GM23338 (cell line): ENCODE data around the gene RBBP7. TPM values are rescaled to one million over a fixed set of nuclear protein-coding genes. Genes with fewer than 3 reads are reported as not detected.
A peak's percentile ranks its signal among the peaks of the same experiment; 100 is the strongest.

Source experiments
- ATAC-seq: fragments of 200-7000 bp; cut with Tn5 transposase; 3 replicates; pipeline ENCODE4 v1.9.1; 2020
- DNase-seq: peaks from one replicate; pipeline ENCODE4 v3.0.0-alpha.2; 2015; ENCODE audit warnings: low spot score
- H2AFZ ChIP-seq: fragments of 200-600 bp; sonication (generic); 2 replicates; pipeline ENCODE4 v1.8.0; 2016; ENCODE audit warnings: antibody characterized with exemption, mild to moderate bottlenecking, moderate library complexity
- H3F3A ChIP-seq: fragments of 200-600 bp; sonication (generic); replicated peaks from 2 replicates; pipeline ENCODE4 v1.8.0; 2017; ENCODE audit warnings: antibody characterized with exemption, mixed run types, low read depth
- H3K27ac ChIP-seq: fragments of 200-600 bp; sonication (generic); 2 replicates; pipeline ENCODE4 v1.6.1; 2016; ENCODE audit warnings: low read depth
- H3K27me3 ChIP-seq: fragments of 200-600 bp; sonication (generic); 2 replicates; pipeline ENCODE4 v1.8.0; 2016; ENCODE audit warnings: mild to moderate bottlenecking, mixed run types, moderate library complexity; ENCODE audit not compliant: insufficient read depth
- H3K36me3 ChIP-seq: fragments of 200-600 bp; sonication (generic); 2 replicates; pipeline ENCODE4 v1.8.0; 2016; ENCODE audit warnings: mild to moderate bottlenecking; ENCODE audit not compliant: insufficient read depth
- H3K4me1 ChIP-seq: fragments of 200-600 bp; sonication (generic); 2 replicates; pipeline ENCODE4 v1.8.0; 2016; ENCODE audit warnings: mild to moderate bottlenecking, moderate library complexity; ENCODE audit not compliant: insufficient read depth
- H3K4me2 ChIP-seq: fragments of 200-600 bp; sonication (generic); 2 replicates; pipeline ENCODE4 v1.7.1; 2017; ENCODE audit warnings: mixed run types
- H3K4me3 ChIP-seq: fragments of 200-600 bp; sonication (generic); 2 replicates; pipeline ENCODE4 v1.6.1; 2016; ENCODE audit warnings: mixed run types
- H3K79me2 ChIP-seq: fragments of 200-600 bp; sonication (generic); replicated peaks from 2 replicates; pipeline ENCODE4 v1.8.0; 2017; ENCODE audit warnings: mild to moderate bottlenecking; ENCODE audit not compliant: insufficient read depth
- H3K9me2 ChIP-seq: fragments of 200-600 bp; sonication (generic); 2 replicates; pipeline ENCODE4 v1.8.0; 2017; ENCODE audit not compliant: insufficient read depth
- H4K20me1 ChIP-seq: fragments of 200-600 bp; sonication (generic); replicated peaks from 2 replicates; pipeline ENCODE4 v1.8.0; 2017; ENCODE audit warnings: mild to moderate bottlenecking; ENCODE audit not compliant: insufficient read depth
- H3K27ac Mint-ChIP-seq: 2 replicates; pipeline ENCODE4 v1.8.0; 2020; ENCODE audit warnings: inconsistent platforms, mild to moderate bottlenecking, moderate library complexity, mixed read lengths
- H3K27me3 Mint-ChIP-seq: 3 replicates; pipeline ENCODE4 v1.8.0; 2022; ENCODE audit warnings: low read depth, mild to moderate bottlenecking, moderate library complexity, mixed read lengths, inconsistent platforms; ENCODE audit not compliant: insufficient read depth, poor library complexity
- H3K36me3 Mint-ChIP-seq: 3 replicates; pipeline ENCODE4 v1.8.0; 2021; ENCODE audit warnings: low read depth, mild to moderate bottlenecking, inconsistent platforms, moderate library complexity, mixed read lengths
- H3K4me1 Mint-ChIP-seq: 3 replicates; pipeline ENCODE4 v1.8.0; 2020; ENCODE audit warnings: mild to moderate bottlenecking, inconsistent platforms, mixed read lengths
- H3K4me3 Mint-ChIP-seq: 3 replicates; pipeline ENCODE4 v1.8.0; 2021; ENCODE audit warnings: moderate library complexity, mild to moderate bottlenecking, inconsistent platforms, mixed read lengths
- H3K9me3 Mint-ChIP-seq: 3 replicates; pipeline ENCODE4 v1.8.0; 2020; ENCODE audit warnings: moderate library complexity, mild to moderate bottlenecking, inconsistent platforms, mixed read lengths
- EZH2phosphoT487 ChIP-seq: fragments of 200-600 bp; sonication (generic); IDR thresholded peaks from one replicate; pipeline ENCODE4 v1.8.1; 2018; ENCODE audit warnings: antibody characterized with exemption; ENCODE audit not compliant: unreplicated experiment
- NANOG ChIP-seq: IDR thresholded peaks from 2 replicates; pipeline ENCODE4 v1.6.1; 2016; ENCODE audit warnings: antibody characterized with exemption, borderline replicate concordance
- STAT1 ChIP-seq: IDR thresholded peaks from one replicate; pipeline ENCODE4 v1.6.1; 2016; ENCODE audit warnings: antibody characterized with exemption; ENCODE audit not compliant: unreplicated experiment
- polyA plus RNA-seq: library from polyadenylated mRNA; unstranded; fragments of >200 nt; fragmentation: Nextera tagmentation; extraction: Ambion mirVana; gene quantifications from 2 replicates; pipeline ENCODE4 v1.2.1, GENCODE V29; 2016
- total RNA-seq: library from RNA; depleted of rRNA; stranded (reverse); fragments of >200 nt; shearing (Covaris generic); gene quantifications from 2 replicates; pipeline ENCODE4 v1.2.3, GENCODE V29; 2014
- TF ChIP-seq, protein P1 (sequence below): fragments of 250-450 bp; sonication (Bioruptor Pico); IDR thresholded peaks from 2 replicates; pipeline ENCODE4 v1.5.0; 2020; ENCODE audit warnings: mild to moderate bottlenecking, moderate library complexity
- TF ChIP-seq, protein P2 (sequence below): IDR thresholded peaks from one replicate; pipeline ENCODE4 v1.6.1; 2018; ENCODE audit warnings: antibody characterized with exemption; ENCODE audit not compliant: unreplicated experiment
- TF ChIP-seq, protein P3 (sequence below), 2 experiments: fragments of 200-600 bp in 1 of 2; sonication (generic) in 1 of 2; conservative IDR thresholded peaks; 2 replicates each; pipeline versions ENCODE4 v1.5.1 to v1.6.1; 2016 to 2017; ENCODE audit warnings: antibody characterized with exemption in 2 of 2, low read depth in 2 of 2, mild to moderate bottlenecking in 2 of 2, moderate library complexity in 1 of 2

RBBP7 gene
- total and polyA plus RNA-seq, 2 experiments from 2014 or later: 111 to 167 TPM

- TF ChIP-seq, protein P1, sequence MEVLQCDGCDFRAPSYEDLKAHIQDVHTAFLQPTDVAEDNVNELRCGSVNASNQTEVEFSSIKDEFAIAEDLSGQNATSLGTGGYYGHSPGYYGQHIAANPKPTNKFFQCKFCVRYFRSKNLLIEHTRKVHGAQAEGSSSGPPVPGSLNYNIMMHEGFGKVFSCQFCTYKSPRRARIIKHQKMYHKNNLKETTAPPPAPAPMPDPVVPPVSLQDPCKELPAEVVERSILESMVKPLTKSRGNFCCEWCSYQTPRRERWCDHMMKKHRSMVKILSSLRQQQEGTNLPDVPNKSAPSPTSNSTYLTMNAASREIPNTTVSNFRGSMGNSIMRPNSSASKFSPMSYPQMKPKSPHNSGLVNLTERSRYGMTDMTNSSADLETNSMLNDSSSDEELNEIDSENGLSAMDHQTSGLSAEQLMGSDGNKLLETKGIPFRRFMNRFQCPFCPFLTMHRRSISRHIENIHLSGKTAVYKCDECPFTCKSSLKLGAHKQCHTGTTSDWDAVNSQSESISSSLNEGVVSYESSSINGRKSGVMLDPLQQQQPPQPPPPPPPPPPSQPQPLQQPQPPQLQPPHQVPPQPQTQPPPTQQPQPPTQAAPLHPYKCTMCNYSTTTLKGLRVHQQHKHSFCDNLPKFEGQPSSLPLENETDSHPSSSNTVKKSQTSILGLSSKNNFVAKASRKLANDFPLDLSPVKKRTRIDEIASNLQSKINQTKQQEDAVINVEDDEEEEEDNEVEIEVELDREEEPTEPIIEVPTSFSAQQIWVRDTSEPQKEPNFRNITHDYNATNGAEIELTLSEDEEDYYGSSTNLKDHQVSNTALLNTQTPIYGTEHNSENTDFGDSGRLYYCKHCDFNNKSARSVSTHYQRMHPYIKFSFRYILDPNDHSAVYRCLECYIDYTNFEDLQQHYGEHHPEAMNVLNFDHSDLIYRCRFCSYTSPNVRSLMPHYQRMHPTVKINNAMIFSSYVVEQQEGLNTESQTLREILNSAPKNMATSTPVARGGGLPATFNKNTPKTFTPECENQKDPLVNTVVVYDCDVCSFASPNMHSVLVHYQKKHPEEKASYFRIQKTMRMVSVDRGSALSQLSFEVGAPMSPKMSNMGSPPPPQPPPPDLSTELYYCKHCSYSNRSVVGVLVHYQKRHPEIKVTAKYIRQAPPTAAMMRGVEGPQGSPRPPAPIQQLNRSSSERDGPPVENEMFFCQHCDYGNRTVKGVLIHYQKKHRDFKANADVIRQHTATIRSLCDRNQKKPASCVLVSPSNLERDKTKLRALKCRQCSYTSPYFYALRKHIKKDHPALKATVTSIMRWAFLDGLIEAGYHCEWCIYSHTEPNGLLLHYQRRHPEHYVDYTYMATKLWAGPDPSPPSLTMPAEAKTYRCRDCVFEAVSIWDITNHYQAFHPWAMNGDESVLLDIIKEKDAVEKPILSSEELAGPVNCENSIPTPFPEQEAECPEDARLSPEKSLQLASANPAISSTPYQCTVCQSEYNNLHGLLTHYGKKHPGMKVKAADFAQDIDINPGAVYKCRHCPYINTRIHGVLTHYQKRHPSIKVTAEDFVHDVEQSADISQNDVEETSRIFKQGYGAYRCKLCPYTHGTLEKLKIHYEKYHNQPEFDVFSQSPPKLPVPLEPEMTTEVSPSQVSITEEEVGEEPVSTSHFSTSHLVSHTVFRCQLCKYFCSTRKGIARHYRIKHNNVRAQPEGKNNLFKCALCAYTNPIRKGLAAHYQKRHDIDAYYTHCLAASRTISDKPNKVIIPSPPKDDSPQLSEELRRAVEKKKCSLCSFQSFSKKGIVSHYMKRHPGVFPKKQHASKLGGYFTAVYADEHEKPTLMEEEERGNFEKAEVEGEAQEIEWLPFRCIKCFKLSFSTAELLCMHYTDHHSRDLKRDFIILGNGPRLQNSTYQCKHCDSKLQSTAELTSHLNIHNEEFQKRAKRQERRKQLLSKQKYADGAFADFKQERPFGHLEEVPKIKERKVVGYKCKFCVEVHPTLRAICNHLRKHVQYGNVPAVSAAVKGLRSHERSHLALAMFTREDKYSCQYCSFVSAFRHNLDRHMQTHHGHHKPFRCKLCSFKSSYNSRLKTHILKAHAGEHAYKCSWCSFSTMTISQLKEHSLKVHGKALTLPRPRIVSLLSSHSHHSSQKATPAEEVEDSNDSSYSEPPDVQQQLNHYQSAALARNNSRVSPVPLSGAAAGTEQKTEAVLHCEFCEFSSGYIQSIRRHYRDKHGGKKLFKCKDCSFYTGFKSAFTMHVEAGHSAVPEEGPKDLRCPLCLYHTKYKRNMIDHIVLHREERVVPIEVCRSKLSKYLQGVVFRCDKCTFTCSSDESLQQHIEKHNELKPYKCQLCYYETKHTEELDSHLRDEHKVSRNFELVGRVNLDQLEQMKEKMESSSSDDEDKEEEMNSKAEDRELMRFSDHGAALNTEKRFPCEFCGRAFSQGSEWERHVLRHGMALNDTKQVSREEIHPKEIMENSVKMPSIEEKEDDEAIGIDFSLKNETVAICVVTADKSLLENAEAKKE (CRISPR knock-in tag): no peak
- TF ChIP-seq NANOG (no peak), EZH2phosphoT487 (no peak)
- TF ChIP-seq, protein P2, sequence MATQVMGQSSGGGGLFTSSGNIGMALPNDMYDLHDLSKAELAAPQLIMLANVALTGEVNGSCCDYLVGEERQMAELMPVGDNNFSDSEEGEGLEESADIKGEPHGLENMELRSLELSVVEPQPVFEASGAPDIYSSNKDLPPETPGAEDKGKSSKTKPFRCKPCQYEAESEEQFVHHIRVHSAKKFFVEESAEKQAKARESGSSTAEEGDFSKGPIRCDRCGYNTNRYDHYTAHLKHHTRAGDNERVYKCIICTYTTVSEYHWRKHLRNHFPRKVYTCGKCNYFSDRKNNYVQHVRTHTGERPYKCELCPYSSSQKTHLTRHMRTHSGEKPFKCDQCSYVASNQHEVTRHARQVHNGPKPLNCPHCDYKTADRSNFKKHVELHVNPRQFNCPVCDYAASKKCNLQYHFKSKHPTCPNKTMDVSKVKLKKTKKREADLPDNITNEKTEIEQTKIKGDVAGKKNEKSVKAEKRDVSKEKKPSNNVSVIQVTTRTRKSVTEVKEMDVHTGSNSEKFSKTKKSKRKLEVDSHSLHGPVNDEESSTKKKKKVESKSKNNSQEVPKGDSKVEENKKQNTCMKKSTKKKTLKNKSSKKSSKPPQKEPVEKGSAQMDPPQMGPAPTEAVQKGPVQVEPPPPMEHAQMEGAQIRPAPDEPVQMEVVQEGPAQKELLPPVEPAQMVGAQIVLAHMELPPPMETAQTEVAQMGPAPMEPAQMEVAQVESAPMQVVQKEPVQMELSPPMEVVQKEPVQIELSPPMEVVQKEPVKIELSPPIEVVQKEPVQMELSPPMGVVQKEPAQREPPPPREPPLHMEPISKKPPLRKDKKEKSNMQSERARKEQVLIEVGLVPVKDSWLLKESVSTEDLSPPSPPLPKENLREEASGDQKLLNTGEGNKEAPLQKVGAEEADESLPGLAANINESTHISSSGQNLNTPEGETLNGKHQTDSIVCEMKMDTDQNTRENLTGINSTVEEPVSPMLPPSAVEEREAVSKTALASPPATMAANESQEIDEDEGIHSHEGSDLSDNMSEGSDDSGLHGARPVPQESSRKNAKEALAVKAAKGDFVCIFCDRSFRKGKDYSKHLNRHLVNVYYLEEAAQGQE: no peak
These were observed 62.1 kb downstream of the RBBP7 start (continued) for GRCh38 chrX:16807976-16808542.

DNA sequence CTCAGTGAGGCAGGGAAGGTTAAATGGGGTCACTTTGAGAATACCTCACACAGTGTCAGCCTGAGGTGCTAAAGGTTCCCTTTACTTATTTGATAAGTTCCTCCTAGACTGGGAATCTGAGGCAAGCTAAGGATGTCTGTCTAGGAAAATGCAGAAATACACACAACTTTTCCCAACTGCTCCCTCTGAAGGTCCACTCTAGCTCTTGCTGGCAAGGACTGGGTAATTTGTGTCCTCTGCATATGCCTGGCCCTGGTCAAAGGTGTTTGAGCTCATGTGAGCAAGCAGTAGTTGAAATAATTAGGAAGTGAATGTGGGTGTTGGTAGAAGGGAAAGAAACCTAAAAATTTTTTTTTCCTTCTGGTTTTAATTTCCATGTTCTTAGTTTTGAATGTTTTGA is 62.6 kb downstream of the RBBP7 start:
- H3K27me3 ChIP-seq: no peaks in the 10 kb centered on the region
- H3K4me1 Mint-ChIP-seq: peaks cover 12% of the 10 kb centered on the region
- peak; percentile 79 for ATAC-seq
- TF ChIP-seq STAT1 (no peak), EZH2phosphoT487 (no peak)
- TF ChIP-seq, protein P3, sequence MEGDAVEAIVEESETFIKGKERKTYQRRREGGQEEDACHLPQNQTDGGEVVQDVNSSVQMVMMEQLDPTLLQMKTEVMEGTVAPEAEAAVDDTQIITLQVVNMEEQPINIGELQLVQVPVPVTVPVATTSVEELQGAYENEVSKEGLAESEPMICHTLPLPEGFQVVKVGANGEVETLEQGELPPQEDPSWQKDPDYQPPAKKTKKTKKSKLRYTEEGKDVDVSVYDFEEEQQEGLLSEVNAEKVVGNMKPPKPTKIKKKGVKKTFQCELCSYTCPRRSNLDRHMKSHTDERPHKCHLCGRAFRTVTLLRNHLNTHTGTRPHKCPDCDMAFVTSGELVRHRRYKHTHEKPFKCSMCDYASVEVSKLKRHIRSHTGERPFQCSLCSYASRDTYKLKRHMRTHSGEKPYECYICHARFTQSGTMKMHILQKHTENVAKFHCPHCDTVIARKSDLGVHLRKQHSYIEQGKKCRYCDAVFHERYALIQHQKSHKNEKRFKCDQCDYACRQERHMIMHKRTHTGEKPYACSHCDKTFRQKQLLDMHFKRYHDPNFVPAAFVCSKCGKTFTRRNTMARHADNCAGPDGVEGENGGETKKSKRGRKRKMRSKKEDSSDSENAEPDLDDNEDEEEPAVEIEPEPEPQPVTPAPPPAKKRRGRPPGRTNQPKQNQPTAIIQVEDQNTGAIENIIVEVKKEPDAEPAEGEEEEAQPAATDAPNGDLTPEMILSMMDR (conservative IDR thresholded peaks at IDR 0.05; ENCODE audit: low read depth in 2 of 2): peak; percentile 26 to 38; a peak in 3 of 4 replicates

More for the DNA sequence above, 62.6 kb downstream of the RBBP7 start:
- no peak overlapping the region for H2AFZ ChIP-seq
- H3K4me2 ChIP-seq: no peak overlapping the region
- no peak overlapping the region for H3K4me3 Mint-ChIP-seq
- 0 out of 2 replicates have a peak, but pooled peaks cover 3% of the 10 kb centered on the region for H3K4me1 ChIP-seq
- H3K79me2 ChIP-seq: peaks cover 91% of the 10 kb centered on the region
- H3K4me3 ChIP-seq: no peak overlapping the region
- H4K20me1 ChIP-seq: peaks cover 2% of the 10 kb centered on the region; the same call in 1 of the 2 replicates
- H3K9me2 ChIP-seq: no peaks in the 10 kb centered on the region
- no peak overlapping the region for H3K27ac Mint-ChIP-seq
- H3K36me3 ChIP-seq: no peaks in the 10 kb centered on the region
- H3K9me3 Mint-ChIP-seq: no peaks in the 10 kb centered on the region
- peaks cover 20% of the 10 kb centered on the region for H3K36me3 Mint-ChIP-seq
- H3F3A ChIP-seq: no peaks in the 10 kb centered on the region
- DNase-seq: peak; percentile 48
- no peak overlapping the region for H3K27ac ChIP-seq
- peaks cover 2% of the 10 kb centered on the region for H3K27me3 Mint-ChIP-seq
